Measurements from ENCODE around the gene FERMT3. TPM values are rescaled to one million over a fixed set of nuclear protein-coding genes. Genes with fewer than 3 reads are reported as not detected.
A peak's percentile ranks its signal among the peaks of the same experiment; 100 is the strongest.

The FERMT3 gene
- total and polyA plus RNA-seq, 2 of the 8 experiments (the other 6 are each of a cell fraction or from before 2014, with no cell fraction given): 1.4 to 3.7 TPM

GRCh38 chr11:64252003-64252872, 45.7 kb downstream of the FERMT3 start (continued):
- TF ChIP-seq KDM4A (IDR thresholded peaks at IDR 0.05; ENCODE audit: low read depth, low read length, severe bottlenecking): peak; percentile 21
- peak; percentile 55 for TF ChIP-seq SAP30 (IDR thresholded peaks at IDR 0.05; ENCODE audit: insufficient read depth, insufficient replicate concordance, low read length)

All from H1 (cell line).